Activated naive CD4-positive, alpha-beta T cell treated with anti-CD3 and anti-CD28 coated beads, Interleukin-2, amount 50 U/mL, for 16 hours (primary cell): ENCODE results near the gene PRCP.
"Not testable (repeated sequence)": the region's sequence is repeated elsewhere in the genome, so short reads cannot be mapped to it uniquely, and the experiment has no call there.

Experiments used
- DNase-seq: peaks from one replicate; pipeline ENCODE4 v3.0.0-alpha.2; 2020

PRCP gene

GRCh38 chr11:82900277-82901164 lies at the start of gene PRCP:
Gene PRCP (minus strand): TSS chr11:82900430. CDS start chr11:82900402, 28 bp downstream.
- peak; percentile 93 for DNase-seq

GRCh38 chr11:82949352-82949751 lies 49.1 kb upstream of the PRCP start:
- DNase-seq, result no peak

- no peak for DNase-seq
Observed at GRCh38 chr11:82945682-82946081, 45.5 kb upstream of the PRCP start.

- DNase-seq, result not testable (repeated sequence)
Observed at GRCh38 chr11:82945041-82945440, 44.8 kb upstream of the PRCP start.

- no peak for DNase-seq
Observed at GRCh38 chr11:82944198-82944597, 44.0 kb upstream of the PRCP start.

GRCh38 chr11:82943430-82943829 lies 43.2 kb upstream of the PRCP start:
- not testable (repeated sequence) for DNase-seq

- DNase-seq, result no peak
Observed at GRCh38 chr11:82942376-82942775, 42.1 kb upstream of the PRCP start.

GRCh38 chr11:82939456-82939855 lies 39.2 kb upstream of the PRCP start:
- DNase-seq, result no peak

GRCh38 chr11:82937554-82937953 lies 37.3 kb upstream of the PRCP start:
- DNase-seq, result no peak

GRCh38 chr11:82936261-82936660 lies 36.0 kb upstream of the PRCP start:
- no peak for DNase-seq

- DNase-seq, result no peak
Observed at GRCh38 chr11:82932564-82932963, 32.3 kb upstream of the PRCP start.

- no peak for DNase-seq
Observed at GRCh38 chr11:82930734-82931133, 30.5 kb upstream of the PRCP start.

- DNase-seq, result no peak
Observed at GRCh38 chr11:82930229-82930628, 30.0 kb upstream of the PRCP start.

- no peak for DNase-seq
Observed at GRCh38 chr11:82929121-82929520, 28.9 kb upstream of the PRCP start.

GRCh38 chr11:82927264-82927880 lies 27.1 kb upstream of the PRCP start:
- no peak for DNase-seq

GRCh38 chr11:82924522-82925224 lies 24.4 kb upstream of the PRCP start:
- DNase-seq, result no peak

GRCh38 chr11:82922396-82923173 lies 22.4 kb upstream of the PRCP start:
- not testable (repeated sequence) for DNase-seq

- DNase-seq, result not testable (repeated sequence)
Observed at GRCh38 chr11:82920227-82920626, 20.0 kb upstream of the PRCP start.

- DNase-seq, result not testable (repeated sequence)
Observed at GRCh38 chr11:82919786-82920185, 19.6 kb upstream of the PRCP start.

GRCh38 chr11:82909015-82909640 lies 8.9 kb upstream of the PRCP start:
- no peak for DNase-seq

- DNase-seq, result no peak
Observed at GRCh38 chr11:82908311-82908710, 8.1 kb upstream of the PRCP start.

- no peak for DNase-seq
Observed at GRCh38 chr11:82907371-82907770, 7.1 kb upstream of the PRCP start.
